Ishikawa (cell line): ENCODE results near the gene SELENOS.

Experiments used
- CEBPB ChIP-seq: IDR thresholded peaks from 2 replicates; pipeline ENCODE4 v1.6.1; 2012
- CREB1 ChIP-seq: IDR thresholded peaks from 2 replicates; pipeline ENCODE4 v1.6.1; 2012; ENCODE audit warnings: low read depth
- EGR1 ChIP-seq: IDR thresholded peaks from 2 replicates; pipeline ENCODE4 v1.6.1; 2012
- EP300 ChIP-seq: IDR thresholded peaks from 2 replicates; pipeline ENCODE4 v1.6.1; 2012; ENCODE audit warnings: borderline replicate concordance
- FOXM1 ChIP-seq: IDR thresholded peaks from 2 replicates; pipeline ENCODE4 v1.6.1; 2012; ENCODE audit warnings: low read depth, borderline replicate concordance
- NFIC ChIP-seq: IDR thresholded peaks from 2 replicates; pipeline ENCODE4 v1.6.1; 2012
- RAD21 ChIP-seq: IDR thresholded peaks from 2 replicates; pipeline ENCODE4 v1.6.1; 2012; ENCODE audit warnings: low read depth
- TAF1 ChIP-seq: IDR thresholded peaks from 2 replicates; pipeline ENCODE4 v1.6.1; 2012; ENCODE audit warnings: low read depth, mild to moderate bottlenecking
- TCF12 ChIP-seq: IDR thresholded peaks from 2 replicates; pipeline ENCODE4 v1.6.1; 2012; ENCODE audit warnings: low read depth
- TEAD4 ChIP-seq: IDR thresholded peaks from 2 replicates; pipeline ENCODE4 v1.6.1; 2012
- YY1 ChIP-seq: IDR thresholded peaks from 2 replicates; pipeline ENCODE4 v1.6.1; 2012; ENCODE audit warnings: low read depth
- ZBTB7A ChIP-seq: IDR thresholded peaks from 2 replicates; pipeline ENCODE4 v1.6.1; 2012; ENCODE audit warnings: low read depth
- TF ChIP-seq, protein P1 (sequence below): IDR thresholded peaks from 2 replicates; pipeline ENCODE4 v1.6.1; 2012
- TF ChIP-seq, protein P2 (sequence below): IDR thresholded peaks from 2 replicates; pipeline ENCODE4 v1.6.1; 2012; ENCODE audit warnings: low read depth, mild to moderate bottlenecking
- TF ChIP-seq, protein P3 (sequence below): IDR thresholded peaks from 2 replicates; pipeline ENCODE4 v1.6.1; 2012

SELENOS gene

DNA sequence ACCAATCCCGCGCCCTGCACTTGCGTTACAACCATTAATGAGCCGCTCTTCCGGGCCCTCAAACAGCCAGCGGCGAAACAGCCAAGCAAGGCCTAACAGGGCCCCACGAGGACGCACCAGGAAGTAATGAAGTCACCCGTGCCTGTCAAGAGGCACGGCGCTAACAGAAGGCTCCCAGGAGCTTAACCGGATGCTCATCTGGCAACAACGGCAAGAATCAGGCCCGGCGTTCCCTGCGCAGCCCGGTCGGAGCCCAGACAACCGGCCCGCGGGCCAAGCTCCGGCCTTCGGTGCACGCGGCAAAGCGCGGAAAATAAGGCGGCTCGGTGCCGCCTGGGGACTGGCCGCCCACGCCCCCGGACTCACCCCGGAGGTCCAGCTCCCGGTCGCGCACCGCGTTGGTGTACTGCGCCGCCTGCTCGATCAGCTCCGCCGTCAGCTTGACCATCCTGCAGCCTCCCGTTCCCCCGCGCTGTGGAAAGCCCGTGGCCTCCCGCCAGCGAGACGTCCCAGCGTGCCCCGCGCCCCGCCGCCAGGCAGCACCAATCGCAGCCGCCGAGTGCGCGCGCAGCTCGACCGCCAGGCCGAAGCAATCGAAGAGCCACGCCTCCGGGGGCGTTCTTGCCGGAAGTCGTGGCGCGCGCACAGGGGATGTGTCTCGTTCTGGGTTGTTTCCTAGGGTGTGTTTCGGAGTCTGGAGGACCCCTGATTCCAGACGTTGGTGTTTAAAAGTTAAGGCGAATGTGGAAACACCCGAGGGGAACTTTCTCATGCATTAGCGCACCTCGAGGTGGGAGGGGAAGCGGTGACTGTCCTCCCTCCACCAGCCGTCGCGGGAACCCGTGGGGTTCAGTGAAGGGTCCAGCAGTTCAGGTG, 17.7 kb upstream of the SELENOS start, which contains the start of gene SNRPA1:
Gene SNRPA1, minus strand, starts transcription at position 518 of the 876 bp plus-strand sequence. Its CDS starts 70 bp downstream, at position 448.
- TF ChIP-seq CEBPB (no peak), YY1 (peak; percentile 87), TEAD4 (peak; percentile 29; the same call in 1 of the 2 replicates), EGR1 (peak; percentile 91), CREB1 (no peak), TCF12 (peak; percentile 62; the same call in 1 of the 2 replicates), TAF1 (peak; percentile 91), NFIC (peak; percentile 63; the same call in 1 of the 2 replicates), FOXM1 (0 out of 2 replicates have a peak, but pooled peaks have one; percentile 25), EP300 (no peak), RAD21 (no peak), ZBTB7A (no peak)
- TF ChIP-seq, protein P1, sequence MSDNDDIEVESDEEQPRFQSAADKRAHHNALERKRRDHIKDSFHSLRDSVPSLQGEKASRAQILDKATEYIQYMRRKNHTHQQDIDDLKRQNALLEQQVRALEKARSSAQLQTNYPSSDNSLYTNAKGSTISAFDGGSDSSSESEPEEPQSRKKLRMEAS: peak; percentile 77
- TF ChIP-seq, protein P2, sequence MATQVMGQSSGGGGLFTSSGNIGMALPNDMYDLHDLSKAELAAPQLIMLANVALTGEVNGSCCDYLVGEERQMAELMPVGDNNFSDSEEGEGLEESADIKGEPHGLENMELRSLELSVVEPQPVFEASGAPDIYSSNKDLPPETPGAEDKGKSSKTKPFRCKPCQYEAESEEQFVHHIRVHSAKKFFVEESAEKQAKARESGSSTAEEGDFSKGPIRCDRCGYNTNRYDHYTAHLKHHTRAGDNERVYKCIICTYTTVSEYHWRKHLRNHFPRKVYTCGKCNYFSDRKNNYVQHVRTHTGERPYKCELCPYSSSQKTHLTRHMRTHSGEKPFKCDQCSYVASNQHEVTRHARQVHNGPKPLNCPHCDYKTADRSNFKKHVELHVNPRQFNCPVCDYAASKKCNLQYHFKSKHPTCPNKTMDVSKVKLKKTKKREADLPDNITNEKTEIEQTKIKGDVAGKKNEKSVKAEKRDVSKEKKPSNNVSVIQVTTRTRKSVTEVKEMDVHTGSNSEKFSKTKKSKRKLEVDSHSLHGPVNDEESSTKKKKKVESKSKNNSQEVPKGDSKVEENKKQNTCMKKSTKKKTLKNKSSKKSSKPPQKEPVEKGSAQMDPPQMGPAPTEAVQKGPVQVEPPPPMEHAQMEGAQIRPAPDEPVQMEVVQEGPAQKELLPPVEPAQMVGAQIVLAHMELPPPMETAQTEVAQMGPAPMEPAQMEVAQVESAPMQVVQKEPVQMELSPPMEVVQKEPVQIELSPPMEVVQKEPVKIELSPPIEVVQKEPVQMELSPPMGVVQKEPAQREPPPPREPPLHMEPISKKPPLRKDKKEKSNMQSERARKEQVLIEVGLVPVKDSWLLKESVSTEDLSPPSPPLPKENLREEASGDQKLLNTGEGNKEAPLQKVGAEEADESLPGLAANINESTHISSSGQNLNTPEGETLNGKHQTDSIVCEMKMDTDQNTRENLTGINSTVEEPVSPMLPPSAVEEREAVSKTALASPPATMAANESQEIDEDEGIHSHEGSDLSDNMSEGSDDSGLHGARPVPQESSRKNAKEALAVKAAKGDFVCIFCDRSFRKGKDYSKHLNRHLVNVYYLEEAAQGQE: no peak
- TF ChIP-seq, protein P3, sequence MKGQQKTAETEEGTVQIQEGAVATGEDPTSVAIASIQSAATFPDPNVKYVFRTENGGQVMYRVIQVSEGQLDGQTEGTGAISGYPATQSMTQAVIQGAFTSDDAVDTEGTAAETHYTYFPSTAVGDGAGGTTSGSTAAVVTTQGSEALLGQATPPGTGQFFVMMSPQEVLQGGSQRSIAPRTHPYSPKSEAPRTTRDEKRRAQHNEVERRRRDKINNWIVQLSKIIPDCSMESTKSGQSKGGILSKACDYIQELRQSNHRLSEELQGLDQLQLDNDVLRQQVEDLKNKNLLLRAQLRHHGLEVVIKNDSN: peak; percentile 3

DNA sequence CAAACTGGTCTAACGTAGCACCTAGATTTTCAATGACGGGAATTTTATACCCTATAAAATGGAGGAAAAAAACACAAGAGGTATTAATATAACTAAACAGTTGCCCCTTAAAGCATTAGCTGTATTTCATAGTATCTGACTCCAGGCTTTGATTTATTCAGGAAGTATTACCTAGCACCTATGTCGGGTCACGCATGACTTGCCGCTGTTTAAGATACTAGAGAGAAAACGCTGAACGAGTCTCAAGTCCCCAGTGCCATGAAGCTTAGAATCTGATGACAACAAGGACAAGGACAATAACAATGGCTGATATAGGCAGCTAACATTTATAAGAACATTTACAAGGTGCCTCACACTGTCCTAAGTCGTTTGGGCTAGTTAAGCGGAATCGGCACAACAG, 15.8 kb upstream of the SELENOS start:
- TF ChIP-seq NFIC (no peak), TCF12 (no peak), CEBPB (no peak), FOXM1 (no peak), EP300 (no peak), EGR1 (no peak), ZBTB7A (no peak), YY1 (no peak), TAF1 (no peak), TEAD4 (no peak), CREB1 (no peak), RAD21 (no peak)
- TF ChIP-seq, protein P2: no peak
- TF ChIP-seq, protein P1: no peak
- TF ChIP-seq, protein P3: no peak

DNA sequence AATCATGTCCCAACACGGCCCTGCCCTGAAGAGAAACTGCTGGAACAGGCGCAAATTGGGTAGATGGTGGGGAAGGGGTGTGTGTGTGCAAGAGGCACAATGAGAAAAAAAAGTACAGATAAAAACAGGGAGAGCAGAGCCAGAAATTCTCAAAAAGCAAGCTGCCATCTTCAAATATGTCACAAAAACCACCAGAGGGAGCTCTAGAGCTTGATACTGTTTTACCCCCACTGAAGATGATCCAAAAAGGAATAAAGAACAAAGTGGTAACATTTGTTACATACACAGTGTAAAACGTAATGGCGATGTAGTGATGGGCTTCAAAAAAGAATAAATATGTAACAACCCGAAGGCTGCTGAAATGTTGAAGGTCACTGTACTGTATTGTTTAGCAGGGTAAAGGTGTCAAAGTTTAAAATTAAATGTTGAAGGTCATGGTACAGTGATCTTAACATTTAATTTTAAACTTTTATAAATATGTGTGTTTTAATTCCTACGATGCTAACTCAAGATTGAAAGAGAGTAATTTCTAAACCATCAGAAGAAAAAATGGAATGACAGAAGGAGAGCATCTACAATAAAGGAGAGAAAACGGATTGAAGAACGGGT, 11.7 kb upstream of the SELENOS start:
- TF ChIP-seq RAD21: peak; percentile 18; the same call in 1 of the 2 replicates
- TF ChIP-seq, protein P1: no peak

DNA sequence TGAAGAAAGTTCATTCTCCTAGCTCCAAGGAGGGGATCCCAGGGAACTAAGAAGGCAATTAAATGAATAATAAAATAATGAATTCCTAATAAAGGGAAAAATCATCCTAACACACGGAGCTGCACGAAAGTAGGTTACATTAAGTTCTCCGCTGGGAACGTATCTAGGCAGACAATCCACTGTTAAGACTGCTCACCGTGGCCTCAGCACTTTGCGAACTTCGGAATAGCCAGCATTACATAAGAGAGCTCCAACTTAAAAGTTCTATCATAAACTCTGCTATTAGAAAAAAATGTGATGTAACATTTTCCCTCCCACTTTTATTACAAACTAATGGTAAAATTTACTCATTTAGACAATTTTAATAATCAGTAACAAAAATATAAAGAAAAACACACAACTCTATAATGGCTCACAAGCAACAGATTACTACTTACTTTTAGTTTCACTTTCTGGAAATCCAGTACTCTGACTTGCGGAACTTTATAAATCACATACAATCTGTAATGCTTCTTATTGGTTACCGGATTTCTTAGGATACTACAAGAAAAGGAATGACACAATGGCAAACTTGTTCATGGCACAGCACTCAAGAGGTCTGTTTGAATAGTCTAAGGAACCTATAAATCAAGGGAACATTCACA, 9.3 kb upstream of the SELENOS start:
- TF ChIP-seq FOXM1 (no peak), RAD21 (no peak), TEAD4 (no peak), EP300 (no peak), NFIC (no peak), EGR1 (no peak), TAF1 (no peak), CREB1 (no peak), YY1 (no peak), TCF12 (no peak), ZBTB7A (no peak), CEBPB (no peak)
- TF ChIP-seq, protein P3: no peak
- TF ChIP-seq, protein P2: no peak
- TF ChIP-seq, protein P1: no peak
